ENCODE measurements around the gene ST8SIA5. TPM values are rescaled to one million over a fixed set of nuclear protein-coding genes. Genes with fewer than 3 reads are reported as not detected.

ST8SIA5 gene
- total and polyA plus RNA-seq, 2 experiments from 2014 or later: 3.3 to 4.8 TPM

GRCh38 chr18:46751882-46752281 is 5.0 kb downstream of the ST8SIA5 start (continued):
- TF ChIP-seq, protein P1, sequence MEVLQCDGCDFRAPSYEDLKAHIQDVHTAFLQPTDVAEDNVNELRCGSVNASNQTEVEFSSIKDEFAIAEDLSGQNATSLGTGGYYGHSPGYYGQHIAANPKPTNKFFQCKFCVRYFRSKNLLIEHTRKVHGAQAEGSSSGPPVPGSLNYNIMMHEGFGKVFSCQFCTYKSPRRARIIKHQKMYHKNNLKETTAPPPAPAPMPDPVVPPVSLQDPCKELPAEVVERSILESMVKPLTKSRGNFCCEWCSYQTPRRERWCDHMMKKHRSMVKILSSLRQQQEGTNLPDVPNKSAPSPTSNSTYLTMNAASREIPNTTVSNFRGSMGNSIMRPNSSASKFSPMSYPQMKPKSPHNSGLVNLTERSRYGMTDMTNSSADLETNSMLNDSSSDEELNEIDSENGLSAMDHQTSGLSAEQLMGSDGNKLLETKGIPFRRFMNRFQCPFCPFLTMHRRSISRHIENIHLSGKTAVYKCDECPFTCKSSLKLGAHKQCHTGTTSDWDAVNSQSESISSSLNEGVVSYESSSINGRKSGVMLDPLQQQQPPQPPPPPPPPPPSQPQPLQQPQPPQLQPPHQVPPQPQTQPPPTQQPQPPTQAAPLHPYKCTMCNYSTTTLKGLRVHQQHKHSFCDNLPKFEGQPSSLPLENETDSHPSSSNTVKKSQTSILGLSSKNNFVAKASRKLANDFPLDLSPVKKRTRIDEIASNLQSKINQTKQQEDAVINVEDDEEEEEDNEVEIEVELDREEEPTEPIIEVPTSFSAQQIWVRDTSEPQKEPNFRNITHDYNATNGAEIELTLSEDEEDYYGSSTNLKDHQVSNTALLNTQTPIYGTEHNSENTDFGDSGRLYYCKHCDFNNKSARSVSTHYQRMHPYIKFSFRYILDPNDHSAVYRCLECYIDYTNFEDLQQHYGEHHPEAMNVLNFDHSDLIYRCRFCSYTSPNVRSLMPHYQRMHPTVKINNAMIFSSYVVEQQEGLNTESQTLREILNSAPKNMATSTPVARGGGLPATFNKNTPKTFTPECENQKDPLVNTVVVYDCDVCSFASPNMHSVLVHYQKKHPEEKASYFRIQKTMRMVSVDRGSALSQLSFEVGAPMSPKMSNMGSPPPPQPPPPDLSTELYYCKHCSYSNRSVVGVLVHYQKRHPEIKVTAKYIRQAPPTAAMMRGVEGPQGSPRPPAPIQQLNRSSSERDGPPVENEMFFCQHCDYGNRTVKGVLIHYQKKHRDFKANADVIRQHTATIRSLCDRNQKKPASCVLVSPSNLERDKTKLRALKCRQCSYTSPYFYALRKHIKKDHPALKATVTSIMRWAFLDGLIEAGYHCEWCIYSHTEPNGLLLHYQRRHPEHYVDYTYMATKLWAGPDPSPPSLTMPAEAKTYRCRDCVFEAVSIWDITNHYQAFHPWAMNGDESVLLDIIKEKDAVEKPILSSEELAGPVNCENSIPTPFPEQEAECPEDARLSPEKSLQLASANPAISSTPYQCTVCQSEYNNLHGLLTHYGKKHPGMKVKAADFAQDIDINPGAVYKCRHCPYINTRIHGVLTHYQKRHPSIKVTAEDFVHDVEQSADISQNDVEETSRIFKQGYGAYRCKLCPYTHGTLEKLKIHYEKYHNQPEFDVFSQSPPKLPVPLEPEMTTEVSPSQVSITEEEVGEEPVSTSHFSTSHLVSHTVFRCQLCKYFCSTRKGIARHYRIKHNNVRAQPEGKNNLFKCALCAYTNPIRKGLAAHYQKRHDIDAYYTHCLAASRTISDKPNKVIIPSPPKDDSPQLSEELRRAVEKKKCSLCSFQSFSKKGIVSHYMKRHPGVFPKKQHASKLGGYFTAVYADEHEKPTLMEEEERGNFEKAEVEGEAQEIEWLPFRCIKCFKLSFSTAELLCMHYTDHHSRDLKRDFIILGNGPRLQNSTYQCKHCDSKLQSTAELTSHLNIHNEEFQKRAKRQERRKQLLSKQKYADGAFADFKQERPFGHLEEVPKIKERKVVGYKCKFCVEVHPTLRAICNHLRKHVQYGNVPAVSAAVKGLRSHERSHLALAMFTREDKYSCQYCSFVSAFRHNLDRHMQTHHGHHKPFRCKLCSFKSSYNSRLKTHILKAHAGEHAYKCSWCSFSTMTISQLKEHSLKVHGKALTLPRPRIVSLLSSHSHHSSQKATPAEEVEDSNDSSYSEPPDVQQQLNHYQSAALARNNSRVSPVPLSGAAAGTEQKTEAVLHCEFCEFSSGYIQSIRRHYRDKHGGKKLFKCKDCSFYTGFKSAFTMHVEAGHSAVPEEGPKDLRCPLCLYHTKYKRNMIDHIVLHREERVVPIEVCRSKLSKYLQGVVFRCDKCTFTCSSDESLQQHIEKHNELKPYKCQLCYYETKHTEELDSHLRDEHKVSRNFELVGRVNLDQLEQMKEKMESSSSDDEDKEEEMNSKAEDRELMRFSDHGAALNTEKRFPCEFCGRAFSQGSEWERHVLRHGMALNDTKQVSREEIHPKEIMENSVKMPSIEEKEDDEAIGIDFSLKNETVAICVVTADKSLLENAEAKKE (CRISPR knock-in tag; IDR thresholded peaks at IDR 0.05): no peak

DNA sequence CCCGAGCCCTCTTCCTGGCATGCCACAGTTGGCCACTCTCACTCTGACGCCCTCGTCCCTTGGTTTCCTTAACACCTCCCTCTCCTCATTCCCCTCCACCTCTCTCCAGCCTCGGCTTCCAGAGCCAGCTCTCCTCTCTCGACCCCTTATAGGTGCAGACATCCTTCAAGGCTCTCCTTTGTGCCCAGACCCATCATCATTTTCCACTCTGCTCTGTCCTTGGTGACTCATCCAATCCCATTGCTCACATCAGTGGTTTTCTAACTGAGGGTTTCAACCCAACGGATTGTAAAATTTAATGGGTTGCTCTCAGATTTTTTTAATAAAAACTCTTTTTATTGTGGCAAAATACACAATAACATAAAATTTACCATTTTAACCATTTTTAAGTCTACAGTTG is 6.2 kb downstream of the ST8SIA5 start:
- Histone ChIP-seq H2AFZ (no peak overlapping the region), H3F3A (replicated peaks; ENCODE audit: low read depth) (no peaks in the 10 kb centered on the region), H3K4me1 (ENCODE audit: insufficient read depth) (peaks cover 6% of the 10 kb centered on the region), H3K79me2 (replicated peaks; ENCODE audit: insufficient read depth) (no peaks in the 10 kb centered on the region), H3K27ac (ENCODE audit: low read depth) (no peak overlapping the region), H3K36me3 (ENCODE audit: insufficient read depth) (no peaks in the 10 kb centered on the region), H3K9me2 (ENCODE audit: insufficient read depth) (no peaks in the 10 kb centered on the region), H3K4me2 (no peak overlapping the region), H4K20me1 (replicated peaks; ENCODE audit: insufficient read depth) (no peaks in the 10 kb centered on the region), H3K4me3 (no peak overlapping the region), H3K27me3 (ENCODE audit: insufficient read depth) (peaks cover 6% of the 10 kb centered on the region)
- DNase-seq (ENCODE audit: low spot score) (no peak), ATAC-seq (no peak)
- H3K27me3 Mint-ChIP-seq (ENCODE audit: insufficient read depth, low read depth, poor library complexity): peaks cover 22% of the 10 kb centered on the region
- no peaks in the 10 kb centered on the region for H3K36me3 Mint-ChIP-seq (ENCODE audit: low read depth)
- no peak overlapping the region for H3K27ac Mint-ChIP-seq
- H3K4me3 Mint-ChIP-seq: no peak overlapping the region
- peaks cover 2% of the 10 kb centered on the region; the same call in 1 of the 3 replicates for H3K9me3 Mint-ChIP-seq
- peaks cover 12% of the 10 kb centered on the region for H3K4me1 Mint-ChIP-seq
- TF ChIP-seq STAT1 (IDR thresholded peaks at IDR 0.05; ENCODE audit: unreplicated experiment) (no peak), ZNF331 (CRISPR knock-in tag; IDR thresholded peaks at IDR 0.05; ENCODE audit: low read depth) (no peak), JUNB (IDR thresholded peaks at IDR 0.05; ENCODE audit: unreplicated experiment) (no peak), POLR2AphosphoS5 (IDR thresholded peaks at IDR 0.05; ENCODE audit: low read depth) (no peak), NANOG (IDR thresholded peaks at IDR 0.05; ENCODE audit: borderline replicate concordance) (no peak), EZH2phosphoT487 (IDR thresholded peaks at IDR 0.05; ENCODE audit: unreplicated experiment) (no peak), ETS1 (IDR thresholded peaks at IDR 0.05) (no peak), REST (IDR thresholded peaks at IDR 0.05; ENCODE audit: unreplicated experiment) (no peak)
- TF ChIP-seq, protein P2, sequence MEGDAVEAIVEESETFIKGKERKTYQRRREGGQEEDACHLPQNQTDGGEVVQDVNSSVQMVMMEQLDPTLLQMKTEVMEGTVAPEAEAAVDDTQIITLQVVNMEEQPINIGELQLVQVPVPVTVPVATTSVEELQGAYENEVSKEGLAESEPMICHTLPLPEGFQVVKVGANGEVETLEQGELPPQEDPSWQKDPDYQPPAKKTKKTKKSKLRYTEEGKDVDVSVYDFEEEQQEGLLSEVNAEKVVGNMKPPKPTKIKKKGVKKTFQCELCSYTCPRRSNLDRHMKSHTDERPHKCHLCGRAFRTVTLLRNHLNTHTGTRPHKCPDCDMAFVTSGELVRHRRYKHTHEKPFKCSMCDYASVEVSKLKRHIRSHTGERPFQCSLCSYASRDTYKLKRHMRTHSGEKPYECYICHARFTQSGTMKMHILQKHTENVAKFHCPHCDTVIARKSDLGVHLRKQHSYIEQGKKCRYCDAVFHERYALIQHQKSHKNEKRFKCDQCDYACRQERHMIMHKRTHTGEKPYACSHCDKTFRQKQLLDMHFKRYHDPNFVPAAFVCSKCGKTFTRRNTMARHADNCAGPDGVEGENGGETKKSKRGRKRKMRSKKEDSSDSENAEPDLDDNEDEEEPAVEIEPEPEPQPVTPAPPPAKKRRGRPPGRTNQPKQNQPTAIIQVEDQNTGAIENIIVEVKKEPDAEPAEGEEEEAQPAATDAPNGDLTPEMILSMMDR (conservative IDR thresholded peaks at IDR 0.05; ENCODE audit: low read depth in 2 of 2): no peak
